Kidney (tissue), 14 donors: Measurements from ENCODE around the gene CTNNA2. TPM values are rescaled to one million over a fixed set of nuclear protein-coding genes. Genes with fewer than 3 reads are reported as not detected.

Source experiments
- DNase-seq, 5 donors: peaks; one replicate each; pipeline ENCODE4 v3.0.0-alpha.2; 2013 to 2020
- FAIRE-seq: peaks from 2 replicates; lab custom pipeline; 2012; peaks lifted over from hg19 to GRCh38; lab: Jason Lieb, UNC
- H3K27ac ChIP-seq, 2 donors: one replicate each; pipeline ENCODE4 v1.7.0; 2013; ENCODE audit warnings: low read depth in 2 of 2, low read length in 2 of 2, inconsistent platforms in 1 of 2
- H3K27me3 ChIP-seq: one replicate; pipeline ENCODE4 v1.7.1; 2013; ENCODE audit warnings: low read length, inconsistent platforms; ENCODE audit not compliant: control insufficient read depth, insufficient read depth
- H3K36me3 ChIP-seq, 3 donors: one replicate each; pipeline versions ENCODE4 v1.7.0 to v1.7.1; 2013; ENCODE audit warnings: low read length in 3 of 3, control low read depth in 1 of 3, inconsistent platforms in 1 of 3; ENCODE audit not compliant: insufficient read depth in 3 of 3, control insufficient read depth in 2 of 3
- H3K4me1 ChIP-seq, 3 donors: one replicate each; pipeline versions ENCODE4 v1.7.0 to v1.7.1; 2013; ENCODE audit warnings: low read length in 3 of 3, inconsistent platforms in 1 of 3, low read depth in 1 of 3; ENCODE audit not compliant: control insufficient read depth in 2 of 3, insufficient read depth in 2 of 3
- H3K4me3 ChIP-seq, 3 donors: one replicate each; pipeline versions ENCODE4 v1.7.0 to v1.8.1; 2013; ENCODE audit warnings: low read length in 3 of 3, control low read depth in 1 of 3, inconsistent platforms in 1 of 3
- H3K9ac ChIP-seq, 3 donors: one replicate each; pipeline versions ENCODE4 v1.7.0 to v1.7.1; 2013; ENCODE audit warnings: low read length in 3 of 3, control low read depth in 1 of 3, inconsistent platforms in 1 of 3
- H3K9me3 ChIP-seq, 3 donors: one replicate each; pipeline versions ENCODE4 v1.7.0 to v1.7.1; 2013; ENCODE audit warnings: low read length in 3 of 3, control low read depth in 1 of 3, inconsistent platforms in 1 of 3; ENCODE audit not compliant: control insufficient read depth in 2 of 3, insufficient read depth in 1 of 3
- CTCF ChIP-seq: IDR thresholded peaks from 3 replicates; pipeline ENCODE4 v1.5.1; 2012; ENCODE audit warnings: mild to moderate bottlenecking, moderate library complexity, borderline replicate concordance; ENCODE audit not compliant: insufficient read depth; ENCODE audit errors: extremely low read depth
- intact Hi-C: fragments of 100-400 bp; cut with DNase I; formaldehyde crosslinking; loops from one replicate; pipeline ENCODE4 v1.11.1; 2022
- polyA plus RNA-seq: library from polyadenylated mRNA; stranded (reverse); fragments of 350-450 nt; fragmentation: Illumina TruSeq; extraction: RNeasy Lipid Tissue Mini Kit (QIAGEN cat#74804); gene quantifications from one replicate; pipeline ENCODE4 v1.2.3, GENCODE V29; 2014; ENCODE audit warnings: low read depth, low replicate concordance; ENCODE audit not compliant: insufficient read depth
- total RNA-seq: library from RNA; stranded (reverse); fragmentation: NEBNext Ultra II Directional; extraction: Animal tissue kit (Norgen Biotek cat#: 25700); gene quantifications from one replicate; pipeline ENCODE4 v1.2.1, GENCODE V29; 2021
- donor health status: control.
- donor health status: control.
- donor health status: control.
- donor health status: control.
- donor health status: control.
- donor health status: DM: yes; HTN: yes; CAD: no.
- donor health status: Normal renal cell carcinoma (clear cell type).

Gene CTNNA2
- total and polyA plus RNA-seq, 2 donors from 2014 or later = 0.47 TPM; not detected in 1

- DNase-seq (no peak), FAIRE-seq (no peak)
- H3K27ac ChIP-seq = no peak overlapping the region
- no peaks in the 10 kb centered on the region for H3K4me1 ChIP-seq
- H3K27me3 ChIP-seq = no peaks in the 10 kb centered on the region
- no peak overlapping the region for H3K4me3 ChIP-seq
- intact Hi-C loops = no loop called here
- no peaks in the 10 kb centered on the region for H3K36me3 ChIP-seq
- no peaks in the 10 kb centered on the region for H3K9me3 ChIP-seq
- TF ChIP-seq CTCF = no peak
- no peak overlapping the region for H3K9ac ChIP-seq
Measured at GRCh38 chr2:80062298-80062697, 549.4 kb downstream of the CTNNA2 start.

GRCh38 chr2:80068038-80068731 is 555.3 kb downstream of the CTNNA2 start:
- DNase-seq = peak in 2 of 5 donors; percentile 49 to 52
- Histone ChIP-seq H3K4me3 (no peak overlapping the region), H3K27me3 (no peaks in the 10 kb centered on the region), H3K9ac (no peak overlapping the region), H3K9me3 (no peaks in the 10 kb centered on the region), H3K27ac (no peak overlapping the region), H3K4me1 (no peaks in the 10 kb centered on the region), H3K36me3 (no peaks in the 10 kb centered on the region)
- FAIRE-seq = no peak
- no peak for TF ChIP-seq CTCF
- intact Hi-C loops = no loop called here

GRCh38 chr2:80070587-80070986 is 557.7 kb downstream of the CTNNA2 start:
- Histone ChIP-seq H3K27me3 (no peaks in the 10 kb centered on the region), H3K27ac (no peak overlapping the region), H3K4me3 (no peak overlapping the region), H3K9me3 (no peaks in the 10 kb centered on the region), H3K36me3 (no peaks in the 10 kb centered on the region), H3K9ac (no peak overlapping the region), H3K4me1 (no peaks in the 10 kb centered on the region)
- intact Hi-C loops = no loop called here
- FAIRE-seq (no peak), DNase-seq (no peak)
- no peak for TF ChIP-seq CTCF
